DMS 273 (cell line): ENCODE data around the gene ASIC2.
"Not testable (repeated sequence)": the region's sequence is repeated elsewhere in the genome, so short reads cannot be mapped to it uniquely, and the experiment has no call there.

Experiments
- DNase-seq: peaks from one replicate; lab custom pipeline; 2025; ENCODE audit not compliant: unreplicated experiment; lab: John Stamatoyannopoulos, UW

ASIC2 gene

GRCh38 chr17:32992321-32993033, 300.6 kb downstream of the ASIC2 start:
- DNase-seq: no peak

DNA sequence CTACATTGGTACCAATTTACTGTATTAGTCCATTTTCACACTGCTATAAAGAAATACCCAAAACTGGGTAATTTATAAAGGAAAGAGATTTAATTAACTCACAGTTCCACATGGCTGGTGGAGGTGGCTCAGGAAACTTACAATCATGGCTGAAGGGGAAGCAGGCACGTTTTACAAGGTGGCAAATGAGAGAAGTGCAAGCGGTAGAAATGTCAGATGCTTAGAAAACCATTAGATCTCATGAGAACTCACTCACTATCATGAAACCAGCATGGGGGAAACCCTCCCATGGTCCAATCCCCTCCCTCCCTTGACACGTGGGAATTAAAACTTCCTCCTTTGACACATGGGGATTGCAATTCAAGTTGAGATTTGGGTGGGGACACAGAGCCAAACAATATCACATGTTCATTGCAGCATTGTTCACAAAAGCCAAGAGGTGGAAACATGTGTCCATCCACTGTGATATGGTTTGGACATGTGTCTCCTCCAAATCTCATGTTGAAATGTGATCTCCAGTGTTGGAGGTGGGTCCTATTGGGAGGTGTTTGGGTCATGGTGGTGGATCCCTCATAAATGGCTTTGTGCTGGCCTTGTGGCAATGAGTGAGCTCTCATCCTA, 304.5 kb downstream of the ASIC2 start:
- no peak for DNase-seq

DNA sequence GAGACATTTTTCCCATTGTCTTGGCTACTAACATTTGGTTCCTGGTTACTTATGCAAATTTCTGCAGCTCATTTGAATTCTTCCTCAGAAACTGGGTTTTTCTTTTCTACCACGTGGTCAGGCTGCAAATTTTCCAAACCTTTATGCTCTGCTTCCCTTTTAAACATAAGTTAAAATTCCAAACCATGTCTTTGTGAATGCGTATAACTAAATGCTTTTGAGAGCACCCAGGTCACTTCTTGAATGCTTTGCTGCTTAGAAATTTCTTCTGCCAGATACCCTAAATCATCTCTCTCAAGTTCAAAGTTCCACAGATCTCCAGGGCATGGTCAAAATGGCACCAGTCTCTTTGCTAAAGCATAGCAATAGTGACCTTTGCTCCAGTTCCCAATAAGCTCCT, 305.2 kb downstream of the ASIC2 start:
- not testable (repeated sequence) for DNase-seq

GRCh38 chr17:32987453-32987805, 305.7 kb downstream of the ASIC2 start:
- DNase-seq: not testable (repeated sequence)

DNA sequence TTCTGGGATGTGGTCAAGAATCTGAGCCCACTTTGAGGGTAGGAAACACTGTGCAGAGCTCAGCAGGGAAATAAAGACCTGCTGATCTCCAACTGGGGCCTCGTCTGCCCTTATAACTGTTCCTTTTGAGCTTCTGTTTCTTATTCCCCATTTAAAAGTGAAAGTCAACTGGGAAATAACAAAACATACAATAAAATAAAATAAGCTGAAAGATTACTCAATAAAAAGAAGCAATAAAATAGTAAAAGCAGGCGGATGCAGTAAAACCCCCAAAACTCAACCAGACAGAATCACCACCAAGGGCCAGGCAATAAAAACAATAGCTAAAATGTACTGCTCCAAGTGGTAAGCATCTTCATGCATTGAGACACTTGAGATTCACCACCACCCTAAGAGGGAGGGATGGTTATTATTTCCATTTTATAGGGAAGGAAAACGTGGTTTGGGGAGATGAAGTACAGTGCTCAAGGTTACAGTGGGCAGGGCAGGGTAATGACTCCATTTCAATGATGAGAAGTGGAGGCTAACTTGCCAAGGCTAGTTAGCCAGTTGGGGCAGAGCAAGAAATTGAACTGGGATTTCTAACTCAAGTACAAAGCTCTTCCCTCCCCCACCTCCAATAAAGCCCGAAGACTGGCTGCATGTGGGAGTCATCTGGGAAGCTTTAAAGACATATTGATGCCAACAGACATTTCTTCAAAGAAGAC, 307.9 kb downstream of the ASIC2 start:
- DNase-seq: no peak

GRCh38 chr17:32981611-32982010, 311.5 kb downstream of the ASIC2 start:
- not testable (repeated sequence) for DNase-seq

DNA sequence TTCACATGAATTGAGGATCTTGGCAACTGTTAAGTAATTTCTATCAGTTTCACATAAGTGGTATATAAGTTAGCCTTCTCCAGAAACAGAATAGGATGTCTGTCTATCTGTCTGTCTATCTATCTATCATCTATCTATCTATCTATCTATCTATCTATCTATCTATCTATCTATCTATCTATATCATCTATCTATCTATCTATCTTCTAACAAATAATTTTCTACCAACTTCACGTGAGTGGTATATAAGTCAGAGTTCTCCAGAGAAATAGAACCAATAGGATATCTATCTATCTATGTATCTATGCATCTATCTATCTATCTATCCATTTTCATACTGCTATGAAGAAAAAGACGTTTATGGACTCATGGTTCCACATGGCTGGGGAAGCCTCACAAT, 312.9 kb downstream of the ASIC2 start:
- DNase-seq: no peak

DNA sequence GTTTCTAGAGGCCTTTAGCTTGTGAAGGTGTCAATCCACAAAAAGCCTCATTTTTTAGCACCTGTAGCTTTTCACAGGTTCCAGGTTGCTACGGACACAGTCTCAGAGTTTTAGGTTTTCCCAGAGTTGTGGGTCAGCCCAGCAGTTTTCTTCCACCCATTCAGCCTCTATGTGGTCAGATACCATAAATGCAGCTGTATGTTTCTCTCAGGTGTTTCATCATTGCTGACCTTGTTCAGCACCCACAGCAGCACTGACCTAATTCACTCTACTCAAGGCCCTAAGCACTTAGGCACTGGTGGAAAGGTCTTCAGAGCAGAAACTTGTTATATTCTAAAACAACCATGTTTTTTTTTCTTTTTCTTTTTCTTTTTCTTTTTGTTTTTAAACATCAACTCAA, 316.5 kb downstream of the ASIC2 start:
- no peak for DNase-seq

GRCh38 chr17:32976131-32976530, 317.0 kb downstream of the ASIC2 start:
- no peak for DNase-seq

- no peak for DNase-seq
These were observed 321.9 kb downstream of the ASIC2 start for GRCh38 chr17:32971171-32971570.

GRCh38 chr17:32970281-32970680, 322.8 kb downstream of the ASIC2 start:
- DNase-seq: no peak

GRCh38 chr17:32969231-32969630, 323.9 kb downstream of the ASIC2 start:
- DNase-seq: not testable (repeated sequence)

- no peak for DNase-seq
These were observed 328.6 kb downstream of the ASIC2 start for GRCh38 chr17:32964541-32964940.
